Vein endothelial cell (primary cell): ENCODE results near the gene ONECUT2. TPM values are rescaled to one million over a fixed set of nuclear protein-coding genes. Genes with fewer than 3 reads are reported as not detected.

ENCODE experiments used
- total RNA-seq: library from RNA; depleted of rRNA; stranded (reverse); fragments of >200 nt; gene quantifications from 2 replicates; pipeline ENCODE4 v1.2.3, GENCODE V29; 2012

ONECUT2 gene
- under 0.01 TPM in 2 replicates for total RNA-seq

GRCh38 chr18:57434536-57435494 is at the start of gene ONECUT2:
ONECUT2 (plus strand) TSS chr18:57435374; CDS start chr18:57435717, 343 bp downstream.

Other genes with a start within 250 kb of the ONECUT2 start
- gene ST8SIA3, start 82.8 kb upstream of the ONECUT2 start, total RNA-seq, result not detected in 2 replicates
- 23.8 and 34.2 TPM in 2 replicates for gene FECH, start 151.3 kb downstream of the ONECUT2 start, total RNA-seq
- gene NARS1, start 186.5 kb downstream of the ONECUT2 start, total RNA-seq, result 113 and 132 TPM in 2 replicates